Suprapubic skin (tissue), 4 donors: ENCODE measurements around the gene EXOC6.

Experiments used
- POLR2A ChIP-seq, 2 donors: fragments of 450-650 bp; IDR thresholded peaks; one replicate each; pipeline ENCODE4 v1.6.1; 2017; ENCODE audit warnings: antibody characterized with exemption in 2 of 2, mild to moderate bottlenecking in 2 of 2, moderate library complexity in 2 of 2
- POLR2AphosphoS5 ChIP-seq, 3 donors: sonication (generic); formaldehyde crosslinking; IDR thresholded peaks; one replicate each; pipeline ENCODE4 v1.6.1; 2017; ENCODE audit warnings: antibody characterized with exemption in 3 of 3
- TF ChIP-seq, protein P1 (sequence below), 2 donors: fragments of 200-600 bp in 1 of 2; fragments of 450-650 bp in 1 of 2; sonication (generic) in 1 of 2; IDR thresholded peaks; one replicate each; pipeline ENCODE4 v1.5.1; 2016 to 2019; ENCODE audit warnings: antibody characterized with exemption in 2 of 2, mild to moderate bottlenecking in 1 of 2, moderate library complexity in 1 of 2

DNA sequence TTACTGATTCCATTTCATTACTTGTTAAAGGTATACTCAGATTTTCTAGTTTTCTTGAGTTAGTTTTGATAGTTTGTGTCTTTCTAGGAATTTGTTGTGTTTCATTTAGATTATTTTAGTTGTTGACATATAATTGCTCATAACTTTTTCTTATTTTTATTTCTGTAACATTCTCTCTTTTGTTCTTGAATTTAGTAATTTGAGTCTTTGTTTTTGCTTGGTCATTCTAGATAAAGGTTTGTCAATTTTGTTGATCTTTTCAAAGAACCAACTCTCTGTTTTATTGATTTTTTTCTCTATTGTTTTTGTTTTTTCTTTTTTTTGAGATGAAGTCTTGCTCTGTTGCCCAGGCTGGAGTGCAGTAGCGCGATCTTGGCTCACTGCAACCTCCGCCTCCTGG is 7.2 kb downstream of the EXOC6 start:
- TF ChIP-seq POLR2A (IDR thresholded peaks at IDR 0.05) (no peak), POLR2AphosphoS5 (IDR thresholded peaks at IDR 0.05) (no peak)
- TF ChIP-seq, protein P1, sequence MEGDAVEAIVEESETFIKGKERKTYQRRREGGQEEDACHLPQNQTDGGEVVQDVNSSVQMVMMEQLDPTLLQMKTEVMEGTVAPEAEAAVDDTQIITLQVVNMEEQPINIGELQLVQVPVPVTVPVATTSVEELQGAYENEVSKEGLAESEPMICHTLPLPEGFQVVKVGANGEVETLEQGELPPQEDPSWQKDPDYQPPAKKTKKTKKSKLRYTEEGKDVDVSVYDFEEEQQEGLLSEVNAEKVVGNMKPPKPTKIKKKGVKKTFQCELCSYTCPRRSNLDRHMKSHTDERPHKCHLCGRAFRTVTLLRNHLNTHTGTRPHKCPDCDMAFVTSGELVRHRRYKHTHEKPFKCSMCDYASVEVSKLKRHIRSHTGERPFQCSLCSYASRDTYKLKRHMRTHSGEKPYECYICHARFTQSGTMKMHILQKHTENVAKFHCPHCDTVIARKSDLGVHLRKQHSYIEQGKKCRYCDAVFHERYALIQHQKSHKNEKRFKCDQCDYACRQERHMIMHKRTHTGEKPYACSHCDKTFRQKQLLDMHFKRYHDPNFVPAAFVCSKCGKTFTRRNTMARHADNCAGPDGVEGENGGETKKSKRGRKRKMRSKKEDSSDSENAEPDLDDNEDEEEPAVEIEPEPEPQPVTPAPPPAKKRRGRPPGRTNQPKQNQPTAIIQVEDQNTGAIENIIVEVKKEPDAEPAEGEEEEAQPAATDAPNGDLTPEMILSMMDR (IDR thresholded peaks at IDR 0.05): no peak
